GM23338 (cell line): Measurements from ENCODE around the gene DOCK10. TPM values are rescaled to one million over a fixed set of nuclear protein-coding genes. Genes with fewer than 3 reads are reported as not detected.

Experiments
- ATAC-seq: fragments of 200-7000 bp; cut with Tn5 transposase; 3 replicates; pipeline ENCODE4 v1.9.1; 2020
- DNase-seq: peaks from one replicate; pipeline ENCODE4 v3.0.0-alpha.2; 2015; ENCODE audit warnings: low spot score
- H2AFZ ChIP-seq: fragments of 200-600 bp; sonication (generic); 2 replicates; pipeline ENCODE4 v1.8.0; 2016; ENCODE audit warnings: antibody characterized with exemption, mild to moderate bottlenecking, moderate library complexity
- H3F3A ChIP-seq: fragments of 200-600 bp; sonication (generic); replicated peaks from 2 replicates; pipeline ENCODE4 v1.8.0; 2017; ENCODE audit warnings: antibody characterized with exemption, mixed run types, low read depth
- H3K27ac ChIP-seq: fragments of 200-600 bp; sonication (generic); 2 replicates; pipeline ENCODE4 v1.6.1; 2016; ENCODE audit warnings: low read depth
- H3K27me3 ChIP-seq: fragments of 200-600 bp; sonication (generic); 2 replicates; pipeline ENCODE4 v1.8.0; 2016; ENCODE audit warnings: mild to moderate bottlenecking, mixed run types, moderate library complexity; ENCODE audit not compliant: insufficient read depth
- H3K36me3 ChIP-seq: fragments of 200-600 bp; sonication (generic); 2 replicates; pipeline ENCODE4 v1.8.0; 2016; ENCODE audit warnings: mild to moderate bottlenecking; ENCODE audit not compliant: insufficient read depth
- H3K4me1 ChIP-seq: fragments of 200-600 bp; sonication (generic); 2 replicates; pipeline ENCODE4 v1.8.0; 2016; ENCODE audit warnings: mild to moderate bottlenecking, moderate library complexity; ENCODE audit not compliant: insufficient read depth
- H3K4me2 ChIP-seq: fragments of 200-600 bp; sonication (generic); 2 replicates; pipeline ENCODE4 v1.7.1; 2017; ENCODE audit warnings: mixed run types
- H3K4me3 ChIP-seq: fragments of 200-600 bp; sonication (generic); 2 replicates; pipeline ENCODE4 v1.6.1; 2016; ENCODE audit warnings: mixed run types
- H3K79me2 ChIP-seq: fragments of 200-600 bp; sonication (generic); replicated peaks from 2 replicates; pipeline ENCODE4 v1.8.0; 2017; ENCODE audit warnings: mild to moderate bottlenecking; ENCODE audit not compliant: insufficient read depth
- H3K9me2 ChIP-seq: fragments of 200-600 bp; sonication (generic); 2 replicates; pipeline ENCODE4 v1.8.0; 2017; ENCODE audit not compliant: insufficient read depth
- H4K20me1 ChIP-seq: fragments of 200-600 bp; sonication (generic); replicated peaks from 2 replicates; pipeline ENCODE4 v1.8.0; 2017; ENCODE audit warnings: mild to moderate bottlenecking; ENCODE audit not compliant: insufficient read depth
- H3K27ac Mint-ChIP-seq: 2 replicates; pipeline ENCODE4 v1.8.0; 2020; ENCODE audit warnings: inconsistent platforms, mild to moderate bottlenecking, moderate library complexity, mixed read lengths
- H3K27me3 Mint-ChIP-seq: 3 replicates; pipeline ENCODE4 v1.8.0; 2022; ENCODE audit warnings: low read depth, mild to moderate bottlenecking, moderate library complexity, mixed read lengths, inconsistent platforms; ENCODE audit not compliant: insufficient read depth, poor library complexity
- H3K36me3 Mint-ChIP-seq: 3 replicates; pipeline ENCODE4 v1.8.0; 2021; ENCODE audit warnings: low read depth, mild to moderate bottlenecking, inconsistent platforms, moderate library complexity, mixed read lengths
- H3K4me1 Mint-ChIP-seq: 3 replicates; pipeline ENCODE4 v1.8.0; 2020; ENCODE audit warnings: mild to moderate bottlenecking, inconsistent platforms, mixed read lengths
- H3K4me3 Mint-ChIP-seq: 3 replicates; pipeline ENCODE4 v1.8.0; 2021; ENCODE audit warnings: moderate library complexity, mild to moderate bottlenecking, inconsistent platforms, mixed read lengths
- H3K9me3 Mint-ChIP-seq: 3 replicates; pipeline ENCODE4 v1.8.0; 2020; ENCODE audit warnings: moderate library complexity, mild to moderate bottlenecking, inconsistent platforms, mixed read lengths
- CREB1 ChIP-seq: fragments of 250-450 bp; sonication (Bioruptor Pico); IDR thresholded peaks from 2 replicates; pipeline ENCODE4 v1.5.0; 2020; ENCODE audit warnings: low read depth, mild to moderate bottlenecking, moderate library complexity
- ETS1 ChIP-seq: IDR thresholded peaks from 2 replicates; pipeline ENCODE4 v1.6.1; 2016; ENCODE audit warnings: antibody characterized with exemption
- EZH2phosphoT487 ChIP-seq: fragments of 200-600 bp; sonication (generic); IDR thresholded peaks from one replicate; pipeline ENCODE4 v1.8.1; 2018; ENCODE audit warnings: antibody characterized with exemption; ENCODE audit not compliant: unreplicated experiment
- JUNB ChIP-seq: IDR thresholded peaks from one replicate; pipeline ENCODE4 v1.6.1; 2016; ENCODE audit warnings: antibody characterized with exemption; ENCODE audit not compliant: unreplicated experiment
- NANOG ChIP-seq: IDR thresholded peaks from 2 replicates; pipeline ENCODE4 v1.6.1; 2016; ENCODE audit warnings: antibody characterized with exemption, borderline replicate concordance
- POLR2AphosphoS5 ChIP-seq: IDR thresholded peaks from 2 replicates; pipeline ENCODE4 v1.6.1; 2016; ENCODE audit warnings: antibody characterized with exemption, low read depth
- ZNF114 ChIP-seq: fragments of 250-450 bp; sonication (Bioruptor Pico); IDR thresholded peaks from 2 replicates; pipeline ENCODE4 v1.5.0; 2020; ENCODE audit warnings: mild to moderate bottlenecking, moderate library complexity
- ZNF331 ChIP-seq: fragments of 250-450 bp; sonication (Bioruptor Pico); IDR thresholded peaks from 2 replicates; pipeline ENCODE4 v1.5.0; 2020; ENCODE audit warnings: low read depth, mild to moderate bottlenecking, moderate library complexity
- polyA plus RNA-seq: library from polyadenylated mRNA; unstranded; fragments of >200 nt; fragmentation: Nextera tagmentation; extraction: Ambion mirVana; gene quantifications from 2 replicates; pipeline ENCODE4 v1.2.1, GENCODE V29; 2016
- total RNA-seq: library from RNA; depleted of rRNA; stranded (reverse); fragments of >200 nt; shearing (Covaris generic); gene quantifications from 2 replicates; pipeline ENCODE4 v1.2.3, GENCODE V29; 2014
- TF ChIP-seq, protein P1 (sequence below): IDR thresholded peaks from one replicate; pipeline ENCODE4 v1.6.1; 2018; ENCODE audit warnings: antibody characterized with exemption; ENCODE audit not compliant: unreplicated experiment
- TF ChIP-seq, protein P2 (sequence below): fragments of 250-450 bp; sonication (Bioruptor Pico); IDR thresholded peaks from 2 replicates; pipeline ENCODE4 v1.5.0; 2020; ENCODE audit warnings: mild to moderate bottlenecking, moderate library complexity

DOCK10 gene
- total and polyA plus RNA-seq, 2 experiments from 2014 or later: 1.0 to 1.7 TPM

GRCh38 chr2:224973112-224974016, 68.9 kb downstream of the DOCK10 start:
- H3K4me1 Mint-ChIP-seq: no peaks in the 10 kb centered on the region
- H3K36me3 Mint-ChIP-seq: no peaks in the 10 kb centered on the region
- H3K9me3 Mint-ChIP-seq: no peaks in the 10 kb centered on the region
- no peaks in the 10 kb centered on the region for H4K20me1 ChIP-seq
- H3K4me3 Mint-ChIP-seq: no peak overlapping the region
- no peak overlapping the region for H3K4me3 ChIP-seq
- H3K79me2 ChIP-seq: no peaks in the 10 kb centered on the region
- H3K9me2 ChIP-seq: no peaks in the 10 kb centered on the region
- H2AFZ ChIP-seq: 0 out of 2 replicates have a peak overlapping the region, but pooled peaks have one; percentile 12
- no peaks in the 10 kb centered on the region for H3F3A ChIP-seq
- H3K27me3 Mint-ChIP-seq: no peaks in the 10 kb centered on the region
- H3K27ac Mint-ChIP-seq: 0 out of 2 replicates have a peak overlapping the region, but pooled peaks have one; percentile 0
- ATAC-seq (no peak; the same call in 2 of the 3 replicates), DNase-seq (peak; percentile 3)
- H3K4me2 ChIP-seq: no peak overlapping the region
- TF ChIP-seq JUNB (no peak), POLR2AphosphoS5 (no peak)
- no peaks in the 10 kb centered on the region for H3K36me3 ChIP-seq
- no peak overlapping the region for H3K27ac ChIP-seq
- no peaks in the 10 kb centered on the region for H3K27me3 ChIP-seq
- no peaks in the 10 kb centered on the region for H3K4me1 ChIP-seq

DNA sequence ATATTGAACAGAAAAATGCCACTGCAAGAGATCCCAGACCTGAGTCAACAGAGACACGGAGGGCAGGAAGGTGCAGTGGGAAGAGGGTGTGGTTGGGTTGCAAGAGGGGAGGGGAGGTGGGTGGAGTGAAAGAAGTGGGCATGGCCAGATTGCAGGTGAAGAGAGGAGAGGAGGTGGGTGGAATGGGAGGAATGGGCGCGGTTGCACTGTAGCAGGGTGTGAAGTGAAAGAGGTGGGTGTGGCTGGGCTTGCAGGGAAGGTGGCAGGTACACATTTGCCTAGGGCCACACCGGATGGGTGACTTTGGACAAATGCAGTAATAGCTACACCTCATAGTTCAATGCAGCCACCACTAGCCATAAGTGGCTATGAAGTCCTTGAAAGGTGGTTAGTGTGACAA, 71.1 kb downstream of the DOCK10 start:
- H3K4me3 Mint-ChIP-seq: no peak overlapping the region
- Histone ChIP-seq H3K36me3 (no peaks in the 10 kb centered on the region), H3K79me2 (no peaks in the 10 kb centered on the region), H2AFZ (no peak overlapping the region), H3K27ac (no peak overlapping the region), H3K4me2 (no peak overlapping the region), H4K20me1 (no peaks in the 10 kb centered on the region), H3K9me2 (no peaks in the 10 kb centered on the region), H3F3A (no peaks in the 10 kb centered on the region), H3K4me3 (no peak overlapping the region), H3K4me1 (no peaks in the 10 kb centered on the region), H3K27me3 (no peaks in the 10 kb centered on the region)
- H3K27me3 Mint-ChIP-seq: no peaks in the 10 kb centered on the region
- no peaks in the 10 kb centered on the region for H3K36me3 Mint-ChIP-seq
- no peaks in the 10 kb centered on the region for H3K4me1 Mint-ChIP-seq
- DNase-seq (peak; percentile 60), ATAC-seq (peak; percentile 98)
- H3K9me3 Mint-ChIP-seq: no peaks in the 10 kb centered on the region
- H3K27ac Mint-ChIP-seq: no peak overlapping the region
- no peak for TF ChIP-seq CREB1 (CRISPR knock-in tag)
- no peak for TF ChIP-seq ZNF331 (CRISPR knock-in tag)
- no peak for TF ChIP-seq EZH2phosphoT487
- TF ChIP-seq ETS1: no peak
- TF ChIP-seq, protein P1, sequence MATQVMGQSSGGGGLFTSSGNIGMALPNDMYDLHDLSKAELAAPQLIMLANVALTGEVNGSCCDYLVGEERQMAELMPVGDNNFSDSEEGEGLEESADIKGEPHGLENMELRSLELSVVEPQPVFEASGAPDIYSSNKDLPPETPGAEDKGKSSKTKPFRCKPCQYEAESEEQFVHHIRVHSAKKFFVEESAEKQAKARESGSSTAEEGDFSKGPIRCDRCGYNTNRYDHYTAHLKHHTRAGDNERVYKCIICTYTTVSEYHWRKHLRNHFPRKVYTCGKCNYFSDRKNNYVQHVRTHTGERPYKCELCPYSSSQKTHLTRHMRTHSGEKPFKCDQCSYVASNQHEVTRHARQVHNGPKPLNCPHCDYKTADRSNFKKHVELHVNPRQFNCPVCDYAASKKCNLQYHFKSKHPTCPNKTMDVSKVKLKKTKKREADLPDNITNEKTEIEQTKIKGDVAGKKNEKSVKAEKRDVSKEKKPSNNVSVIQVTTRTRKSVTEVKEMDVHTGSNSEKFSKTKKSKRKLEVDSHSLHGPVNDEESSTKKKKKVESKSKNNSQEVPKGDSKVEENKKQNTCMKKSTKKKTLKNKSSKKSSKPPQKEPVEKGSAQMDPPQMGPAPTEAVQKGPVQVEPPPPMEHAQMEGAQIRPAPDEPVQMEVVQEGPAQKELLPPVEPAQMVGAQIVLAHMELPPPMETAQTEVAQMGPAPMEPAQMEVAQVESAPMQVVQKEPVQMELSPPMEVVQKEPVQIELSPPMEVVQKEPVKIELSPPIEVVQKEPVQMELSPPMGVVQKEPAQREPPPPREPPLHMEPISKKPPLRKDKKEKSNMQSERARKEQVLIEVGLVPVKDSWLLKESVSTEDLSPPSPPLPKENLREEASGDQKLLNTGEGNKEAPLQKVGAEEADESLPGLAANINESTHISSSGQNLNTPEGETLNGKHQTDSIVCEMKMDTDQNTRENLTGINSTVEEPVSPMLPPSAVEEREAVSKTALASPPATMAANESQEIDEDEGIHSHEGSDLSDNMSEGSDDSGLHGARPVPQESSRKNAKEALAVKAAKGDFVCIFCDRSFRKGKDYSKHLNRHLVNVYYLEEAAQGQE: no peak
- no peak for TF ChIP-seq POLR2AphosphoS5
- no peak for TF ChIP-seq ZNF114
- TF ChIP-seq, protein P2, sequence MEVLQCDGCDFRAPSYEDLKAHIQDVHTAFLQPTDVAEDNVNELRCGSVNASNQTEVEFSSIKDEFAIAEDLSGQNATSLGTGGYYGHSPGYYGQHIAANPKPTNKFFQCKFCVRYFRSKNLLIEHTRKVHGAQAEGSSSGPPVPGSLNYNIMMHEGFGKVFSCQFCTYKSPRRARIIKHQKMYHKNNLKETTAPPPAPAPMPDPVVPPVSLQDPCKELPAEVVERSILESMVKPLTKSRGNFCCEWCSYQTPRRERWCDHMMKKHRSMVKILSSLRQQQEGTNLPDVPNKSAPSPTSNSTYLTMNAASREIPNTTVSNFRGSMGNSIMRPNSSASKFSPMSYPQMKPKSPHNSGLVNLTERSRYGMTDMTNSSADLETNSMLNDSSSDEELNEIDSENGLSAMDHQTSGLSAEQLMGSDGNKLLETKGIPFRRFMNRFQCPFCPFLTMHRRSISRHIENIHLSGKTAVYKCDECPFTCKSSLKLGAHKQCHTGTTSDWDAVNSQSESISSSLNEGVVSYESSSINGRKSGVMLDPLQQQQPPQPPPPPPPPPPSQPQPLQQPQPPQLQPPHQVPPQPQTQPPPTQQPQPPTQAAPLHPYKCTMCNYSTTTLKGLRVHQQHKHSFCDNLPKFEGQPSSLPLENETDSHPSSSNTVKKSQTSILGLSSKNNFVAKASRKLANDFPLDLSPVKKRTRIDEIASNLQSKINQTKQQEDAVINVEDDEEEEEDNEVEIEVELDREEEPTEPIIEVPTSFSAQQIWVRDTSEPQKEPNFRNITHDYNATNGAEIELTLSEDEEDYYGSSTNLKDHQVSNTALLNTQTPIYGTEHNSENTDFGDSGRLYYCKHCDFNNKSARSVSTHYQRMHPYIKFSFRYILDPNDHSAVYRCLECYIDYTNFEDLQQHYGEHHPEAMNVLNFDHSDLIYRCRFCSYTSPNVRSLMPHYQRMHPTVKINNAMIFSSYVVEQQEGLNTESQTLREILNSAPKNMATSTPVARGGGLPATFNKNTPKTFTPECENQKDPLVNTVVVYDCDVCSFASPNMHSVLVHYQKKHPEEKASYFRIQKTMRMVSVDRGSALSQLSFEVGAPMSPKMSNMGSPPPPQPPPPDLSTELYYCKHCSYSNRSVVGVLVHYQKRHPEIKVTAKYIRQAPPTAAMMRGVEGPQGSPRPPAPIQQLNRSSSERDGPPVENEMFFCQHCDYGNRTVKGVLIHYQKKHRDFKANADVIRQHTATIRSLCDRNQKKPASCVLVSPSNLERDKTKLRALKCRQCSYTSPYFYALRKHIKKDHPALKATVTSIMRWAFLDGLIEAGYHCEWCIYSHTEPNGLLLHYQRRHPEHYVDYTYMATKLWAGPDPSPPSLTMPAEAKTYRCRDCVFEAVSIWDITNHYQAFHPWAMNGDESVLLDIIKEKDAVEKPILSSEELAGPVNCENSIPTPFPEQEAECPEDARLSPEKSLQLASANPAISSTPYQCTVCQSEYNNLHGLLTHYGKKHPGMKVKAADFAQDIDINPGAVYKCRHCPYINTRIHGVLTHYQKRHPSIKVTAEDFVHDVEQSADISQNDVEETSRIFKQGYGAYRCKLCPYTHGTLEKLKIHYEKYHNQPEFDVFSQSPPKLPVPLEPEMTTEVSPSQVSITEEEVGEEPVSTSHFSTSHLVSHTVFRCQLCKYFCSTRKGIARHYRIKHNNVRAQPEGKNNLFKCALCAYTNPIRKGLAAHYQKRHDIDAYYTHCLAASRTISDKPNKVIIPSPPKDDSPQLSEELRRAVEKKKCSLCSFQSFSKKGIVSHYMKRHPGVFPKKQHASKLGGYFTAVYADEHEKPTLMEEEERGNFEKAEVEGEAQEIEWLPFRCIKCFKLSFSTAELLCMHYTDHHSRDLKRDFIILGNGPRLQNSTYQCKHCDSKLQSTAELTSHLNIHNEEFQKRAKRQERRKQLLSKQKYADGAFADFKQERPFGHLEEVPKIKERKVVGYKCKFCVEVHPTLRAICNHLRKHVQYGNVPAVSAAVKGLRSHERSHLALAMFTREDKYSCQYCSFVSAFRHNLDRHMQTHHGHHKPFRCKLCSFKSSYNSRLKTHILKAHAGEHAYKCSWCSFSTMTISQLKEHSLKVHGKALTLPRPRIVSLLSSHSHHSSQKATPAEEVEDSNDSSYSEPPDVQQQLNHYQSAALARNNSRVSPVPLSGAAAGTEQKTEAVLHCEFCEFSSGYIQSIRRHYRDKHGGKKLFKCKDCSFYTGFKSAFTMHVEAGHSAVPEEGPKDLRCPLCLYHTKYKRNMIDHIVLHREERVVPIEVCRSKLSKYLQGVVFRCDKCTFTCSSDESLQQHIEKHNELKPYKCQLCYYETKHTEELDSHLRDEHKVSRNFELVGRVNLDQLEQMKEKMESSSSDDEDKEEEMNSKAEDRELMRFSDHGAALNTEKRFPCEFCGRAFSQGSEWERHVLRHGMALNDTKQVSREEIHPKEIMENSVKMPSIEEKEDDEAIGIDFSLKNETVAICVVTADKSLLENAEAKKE (CRISPR knock-in tag): no peak
- no peak for TF ChIP-seq JUNB
- TF ChIP-seq NANOG: no peak
